ENCODE results near the gene RPS27.

DNA sequence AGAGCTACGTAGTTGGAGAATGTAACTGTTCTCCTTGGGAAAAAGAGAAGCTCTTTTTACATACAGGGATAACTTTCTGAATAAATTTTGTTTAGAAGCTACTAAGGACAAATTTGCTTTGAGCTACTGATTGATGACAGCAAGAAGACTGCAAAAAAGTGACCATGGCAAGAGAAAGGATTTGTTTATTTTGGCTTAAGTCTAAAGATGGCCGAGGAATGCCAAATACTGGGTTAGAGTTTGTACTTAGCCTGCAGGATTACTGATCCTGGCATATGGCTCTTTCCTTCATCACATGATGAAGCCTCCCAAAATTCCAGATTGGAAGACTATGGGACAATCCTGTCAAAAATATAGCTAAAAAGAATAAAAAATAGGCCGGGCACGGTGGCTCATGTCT, 28.7 kb downstream of the RPS27 start:
- TF ChIP-seq, protein P1, sequence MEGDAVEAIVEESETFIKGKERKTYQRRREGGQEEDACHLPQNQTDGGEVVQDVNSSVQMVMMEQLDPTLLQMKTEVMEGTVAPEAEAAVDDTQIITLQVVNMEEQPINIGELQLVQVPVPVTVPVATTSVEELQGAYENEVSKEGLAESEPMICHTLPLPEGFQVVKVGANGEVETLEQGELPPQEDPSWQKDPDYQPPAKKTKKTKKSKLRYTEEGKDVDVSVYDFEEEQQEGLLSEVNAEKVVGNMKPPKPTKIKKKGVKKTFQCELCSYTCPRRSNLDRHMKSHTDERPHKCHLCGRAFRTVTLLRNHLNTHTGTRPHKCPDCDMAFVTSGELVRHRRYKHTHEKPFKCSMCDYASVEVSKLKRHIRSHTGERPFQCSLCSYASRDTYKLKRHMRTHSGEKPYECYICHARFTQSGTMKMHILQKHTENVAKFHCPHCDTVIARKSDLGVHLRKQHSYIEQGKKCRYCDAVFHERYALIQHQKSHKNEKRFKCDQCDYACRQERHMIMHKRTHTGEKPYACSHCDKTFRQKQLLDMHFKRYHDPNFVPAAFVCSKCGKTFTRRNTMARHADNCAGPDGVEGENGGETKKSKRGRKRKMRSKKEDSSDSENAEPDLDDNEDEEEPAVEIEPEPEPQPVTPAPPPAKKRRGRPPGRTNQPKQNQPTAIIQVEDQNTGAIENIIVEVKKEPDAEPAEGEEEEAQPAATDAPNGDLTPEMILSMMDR (IDR thresholded peaks at IDR 0.05), result no peak
- TF ChIP-seq POLR2A (IDR thresholded peaks at IDR 0.05), result no peak
